ENCODE measurements around the gene ULK4.
"Not testable (repeated sequence)": the region's sequence is repeated elsewhere in the genome, so short reads cannot be mapped to it uniquely, and the experiment has no call there.

Gene ULK4

GRCh38 chr3:41688595-41689380 is 273.1 kb downstream of the ULK4 start:
- no peak for DNase-seq (ENCODE audit: low spot score)

GRCh38 chr3:41684797-41685735 is 276.8 kb downstream of the ULK4 start:
- no peak for DNase-seq (ENCODE audit: low spot score)

GRCh38 chr3:41683666-41684350 is 278.1 kb downstream of the ULK4 start:
- DNase-seq (ENCODE audit: low spot score), result no peak

- no peak for DNase-seq (ENCODE audit: low spot score)
Observed at GRCh38 chr3:41682996-41683395, 278.9 kb downstream of the ULK4 start.

- no peak for DNase-seq (ENCODE audit: low spot score)
Observed at GRCh38 chr3:41682382-41682781, 279.5 kb downstream of the ULK4 start.

GRCh38 chr3:41681479-41681878 is 280.4 kb downstream of the ULK4 start:
- no peak for DNase-seq (ENCODE audit: low spot score)

- no peak for DNase-seq (ENCODE audit: low spot score)
Observed at GRCh38 chr3:41679374-41679773, 282.5 kb downstream of the ULK4 start.

- not testable (repeated sequence) for DNase-seq (ENCODE audit: low spot score)
Observed at GRCh38 chr3:41675102-41675501, 286.8 kb downstream of the ULK4 start.

- no peak for DNase-seq (ENCODE audit: low spot score)
Observed at GRCh38 chr3:41674449-41674848, 287.5 kb downstream of the ULK4 start.

GRCh38 chr3:41673650-41674049 is 288.3 kb downstream of the ULK4 start:
- no peak for DNase-seq (ENCODE audit: low spot score)

GRCh38 chr3:41668379-41668778 is 293.5 kb downstream of the ULK4 start:
- no peak for DNase-seq (ENCODE audit: low spot score)

- no peak for DNase-seq (ENCODE audit: low spot score)
Observed at GRCh38 chr3:41662288-41662687, 299.6 kb downstream of the ULK4 start.

GRCh38 chr3:41661796-41662195 is 300.1 kb downstream of the ULK4 start:
- DNase-seq (ENCODE audit: low spot score), result no peak

- no peak for DNase-seq (ENCODE audit: low spot score)
Observed at GRCh38 chr3:41660510-41660909, 301.4 kb downstream of the ULK4 start.

- no peak for DNase-seq (ENCODE audit: low spot score)
Observed at GRCh38 chr3:41653571-41654239, 308.2 kb downstream of the ULK4 start.

GRCh38 chr3:41652931-41653330 is 309.0 kb downstream of the ULK4 start:
- no peak for DNase-seq (ENCODE audit: low spot score)

- DNase-seq (ENCODE audit: low spot score), result no peak
Observed at GRCh38 chr3:41652506-41652905, 309.4 kb downstream of the ULK4 start.

GRCh38 chr3:41651718-41652117 is 310.2 kb downstream of the ULK4 start:
- DNase-seq (ENCODE audit: low spot score), result no peak

GRCh38 chr3:41650406-41650805 is 311.5 kb downstream of the ULK4 start:
- DNase-seq (ENCODE audit: low spot score), result no peak

GRCh38 chr3:41649129-41649739 is 312.7 kb downstream of the ULK4 start:
- DNase-seq (ENCODE audit: low spot score), result no peak

GRCh38 chr3:41647730-41648129 is 314.2 kb downstream of the ULK4 start:
- not testable (repeated sequence) for DNase-seq (ENCODE audit: low spot score)
